DOHH2 (cell line): ENCODE measurements around the gene C2orf15.

Experiments used
- H3F3A ChIP-seq: fragments of 200-600 bp; sonication (generic), shearing (Covaris generic); 2 replicates; pipeline ENCODE4 v1.6.0; 2016; ENCODE audit warnings: antibody characterized with exemption, mild to moderate bottlenecking; ENCODE audit not compliant: control insufficient read depth, insufficient read depth
- H3K27ac ChIP-seq: fragments of 200-600 bp; sonication (generic); 2 replicates; pipeline ENCODE4 v1.5.1; 2014; ENCODE audit warnings: low read depth, mild to moderate bottlenecking, low read length, moderate library complexity
- H3K27me3 ChIP-seq: fragments of 200-600 bp; sonication (generic); 2 replicates; pipeline ENCODE4 v1.6.1; 2014; ENCODE audit warnings: mild to moderate bottlenecking, low read length, mixed read lengths; ENCODE audit not compliant: control insufficient read depth
- H3K36me3 ChIP-seq: fragments of 200-600 bp; sonication (generic); 2 replicates; pipeline ENCODE4 v1.6.1; 2014; ENCODE audit warnings: mild to moderate bottlenecking, low read length, moderate library complexity, mixed read lengths; ENCODE audit not compliant: control insufficient read depth
- H3K4me1 ChIP-seq: fragments of 200-600 bp; sonication (generic); 2 replicates; pipeline ENCODE4 v1.6.1; 2014; ENCODE audit warnings: mild to moderate bottlenecking, low read length, mixed read lengths; ENCODE audit not compliant: control insufficient read depth
- H3K4me2 ChIP-seq: fragments of 200-600 bp; sonication (generic); 2 replicates; pipeline ENCODE4 v1.6.0; 2014; ENCODE audit warnings: mild to moderate bottlenecking, low read length, moderate library complexity
- H3K4me3 ChIP-seq: fragments of 200-600 bp; sonication (generic); 2 replicates; pipeline ENCODE4 v1.5.1; 2014; ENCODE audit warnings: mild to moderate bottlenecking, low read length, mixed read lengths
- H3K79me2 ChIP-seq: fragments of 200-600 bp; sonication (generic); 2 replicates; pipeline ENCODE4 v1.6.1; 2014; ENCODE audit warnings: mild to moderate bottlenecking, low read length, mixed read lengths; ENCODE audit not compliant: control insufficient read depth
- H3K9me2 ChIP-seq: fragments of 200-600 bp; sonication (generic); replicated peaks from 2 replicates; pipeline ENCODE4 v1.6.1; 2014; ENCODE audit warnings: mild to moderate bottlenecking, low read length, mixed read lengths; ENCODE audit not compliant: control insufficient read depth
- H3K9me3 ChIP-seq: fragments of 200-600 bp; sonication (generic); 2 replicates; pipeline ENCODE4 v1.6.1; 2014; ENCODE audit warnings: antibody characterized with exemption, low read length, mixed read lengths; ENCODE audit not compliant: control insufficient read depth, insufficient read depth
- H4K20me1 ChIP-seq: fragments of 200-600 bp; sonication (generic); 2 replicates; pipeline ENCODE4 v1.6.0; 2014; ENCODE audit warnings: low read depth, mild to moderate bottlenecking, antibody characterized with exemption, low read length, moderate library complexity; ENCODE audit not compliant: control insufficient read depth, insufficient read depth
- EZH2phosphoT487 ChIP-seq: fragments of 200-600 bp; sonication (generic); IDR thresholded peaks from 2 replicates; pipeline ENCODE4 v1.6.1; 2017; ENCODE audit warnings: borderline replicate concordance, mild to moderate bottlenecking, antibody characterized with exemption, low read length, moderate library complexity, mixed read lengths
- TF ChIP-seq, protein P1 (sequence below): fragments of 200-600 bp; sonication (generic); IDR thresholded peaks from one replicate; pipeline ENCODE4 v1.5.1; 2014; ENCODE audit warnings: antibody characterized with exemption, mild to moderate bottlenecking, low read depth, low read length; ENCODE audit not compliant: poor library complexity, severe bottlenecking

C2orf15 gene

DNA sequence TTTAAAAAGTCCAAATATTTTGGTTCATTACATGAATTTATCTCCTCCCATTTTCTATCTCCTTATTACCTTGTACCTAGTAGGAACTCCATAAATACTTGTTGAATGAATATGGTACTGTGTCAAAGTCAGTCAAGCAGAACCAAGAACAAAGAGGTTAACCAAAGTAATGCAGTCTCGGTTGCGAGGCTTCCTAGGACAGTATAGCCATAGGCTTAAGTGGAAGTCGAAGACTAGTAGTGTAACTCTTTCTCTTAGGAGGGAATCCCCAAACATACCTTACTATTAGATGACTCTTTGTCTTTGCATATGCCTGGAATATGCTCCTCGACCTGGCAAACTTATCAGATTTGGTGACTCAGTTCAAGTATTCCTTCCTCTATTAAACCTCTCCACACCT, 18.1 kb downstream of the C2orf15 start:
- no peak for TF ChIP-seq EZH2phosphoT487
- TF ChIP-seq, protein P1, sequence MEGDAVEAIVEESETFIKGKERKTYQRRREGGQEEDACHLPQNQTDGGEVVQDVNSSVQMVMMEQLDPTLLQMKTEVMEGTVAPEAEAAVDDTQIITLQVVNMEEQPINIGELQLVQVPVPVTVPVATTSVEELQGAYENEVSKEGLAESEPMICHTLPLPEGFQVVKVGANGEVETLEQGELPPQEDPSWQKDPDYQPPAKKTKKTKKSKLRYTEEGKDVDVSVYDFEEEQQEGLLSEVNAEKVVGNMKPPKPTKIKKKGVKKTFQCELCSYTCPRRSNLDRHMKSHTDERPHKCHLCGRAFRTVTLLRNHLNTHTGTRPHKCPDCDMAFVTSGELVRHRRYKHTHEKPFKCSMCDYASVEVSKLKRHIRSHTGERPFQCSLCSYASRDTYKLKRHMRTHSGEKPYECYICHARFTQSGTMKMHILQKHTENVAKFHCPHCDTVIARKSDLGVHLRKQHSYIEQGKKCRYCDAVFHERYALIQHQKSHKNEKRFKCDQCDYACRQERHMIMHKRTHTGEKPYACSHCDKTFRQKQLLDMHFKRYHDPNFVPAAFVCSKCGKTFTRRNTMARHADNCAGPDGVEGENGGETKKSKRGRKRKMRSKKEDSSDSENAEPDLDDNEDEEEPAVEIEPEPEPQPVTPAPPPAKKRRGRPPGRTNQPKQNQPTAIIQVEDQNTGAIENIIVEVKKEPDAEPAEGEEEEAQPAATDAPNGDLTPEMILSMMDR = no peak
- Histone ChIP-seq H3F3A (no peaks in the 10 kb centered on the region), H4K20me1 (no peaks in the 10 kb centered on the region), H3K79me2 (peaks cover 16% of the 10 kb centered on the region), H3K9me2 (no peaks in the 10 kb centered on the region), H3K4me1 (peaks cover 21% of the 10 kb centered on the region), H3K27me3 (no peaks in the 10 kb centered on the region), H3K4me2 (no peak overlapping the region), H3K36me3 (peaks cover 27% of the 10 kb centered on the region), H3K27ac (no peak overlapping the region), H3K4me3 (no peak overlapping the region), H3K9me3 (no peaks in the 10 kb centered on the region)

DNA sequence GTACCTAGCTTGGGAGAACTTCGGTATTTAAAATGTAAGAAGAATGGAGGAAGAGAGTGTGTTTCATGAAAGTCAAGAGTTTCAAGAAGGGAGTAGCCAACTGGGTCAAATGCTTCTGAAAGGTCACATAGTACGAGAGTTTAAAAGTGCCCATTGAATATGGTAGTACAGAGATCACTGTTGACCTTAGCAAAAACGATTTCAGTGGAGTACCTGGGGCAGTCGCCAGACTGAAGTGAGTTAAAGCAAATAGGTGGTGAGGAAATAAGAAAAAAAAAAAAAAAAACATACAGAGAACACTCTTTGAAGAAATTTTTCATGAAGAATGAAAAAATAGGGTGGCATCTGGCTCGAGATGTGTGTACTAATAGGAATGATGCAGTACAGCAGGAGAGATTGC, 24.7 kb downstream of the C2orf15 start:
- Histone ChIP-seq H3K36me3 (peaks cover 47% of the 10 kb centered on the region), H3K27me3 (no peaks in the 10 kb centered on the region), H3K9me3 (no peaks in the 10 kb centered on the region), H4K20me1 (no peaks in the 10 kb centered on the region), H3F3A (no peaks in the 10 kb centered on the region), H3K79me2 (no peaks in the 10 kb centered on the region), H3K9me2 (no peaks in the 10 kb centered on the region), H3K4me3 (no peak overlapping the region), H3K4me1 (no peaks in the 10 kb centered on the region), H3K4me2 (no peak overlapping the region), H3K27ac (no peak overlapping the region)
- TF ChIP-seq, protein P1 = no peak
- TF ChIP-seq EZH2phosphoT487 = no peak

DNA sequence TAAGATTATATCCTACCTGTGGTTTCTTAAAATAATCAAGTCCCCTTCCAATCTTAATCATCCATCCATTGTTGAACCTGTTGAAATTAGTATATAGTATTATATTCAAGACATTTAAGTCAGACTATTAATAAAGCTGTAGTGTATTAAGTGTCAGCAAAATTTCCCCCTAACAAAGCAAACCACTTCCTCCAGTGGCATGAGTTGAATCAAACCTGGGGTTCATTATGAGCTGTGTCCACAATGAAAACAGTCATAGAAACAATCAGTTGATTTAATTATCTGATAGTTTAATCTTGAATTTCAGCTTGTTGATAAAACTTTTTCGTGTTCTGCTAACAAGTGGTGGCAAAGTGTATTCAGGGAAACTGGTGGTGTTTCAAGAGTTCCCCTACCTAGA, 28.0 kb downstream of the C2orf15 start:
- H4K20me1 ChIP-seq = no peaks in the 10 kb centered on the region
- H3K27ac ChIP-seq = no peak overlapping the region
- no peaks in the 10 kb centered on the region; the same call in 1 of the 2 replicates for H3K79me2 ChIP-seq

More for the DNA sequence above, 28.0 kb downstream of the C2orf15 start:
- no peaks in the 10 kb centered on the region for H3K9me2 ChIP-seq
- H3K4me3 ChIP-seq = no peak overlapping the region
- H3F3A ChIP-seq = no peaks in the 10 kb centered on the region
- TF ChIP-seq, protein P1 = no peak
- no peak for TF ChIP-seq EZH2phosphoT487
- H3K4me2 ChIP-seq = no peak overlapping the region
- H3K9me3 ChIP-seq = no peaks in the 10 kb centered on the region
- H3K4me1 ChIP-seq = no peaks in the 10 kb centered on the region
- H3K36me3 ChIP-seq = peaks cover 56% of the 10 kb centered on the region
- no peaks in the 10 kb centered on the region for H3K27me3 ChIP-seq
